Activated CD4-positive, alpha-beta T cell treated with anti-CD3 and anti-CD28 coated beads, Interleukin-2, amount 50 U/mL, for 48 hours (primary cell): Measurements from ENCODE around the gene DUOX1.

Experiments used
- DNase-seq, 2 experiments: peaks; one replicate each; pipeline ENCODE4 v3.0.0-alpha.2; 2020

Gene DUOX1

DNA sequence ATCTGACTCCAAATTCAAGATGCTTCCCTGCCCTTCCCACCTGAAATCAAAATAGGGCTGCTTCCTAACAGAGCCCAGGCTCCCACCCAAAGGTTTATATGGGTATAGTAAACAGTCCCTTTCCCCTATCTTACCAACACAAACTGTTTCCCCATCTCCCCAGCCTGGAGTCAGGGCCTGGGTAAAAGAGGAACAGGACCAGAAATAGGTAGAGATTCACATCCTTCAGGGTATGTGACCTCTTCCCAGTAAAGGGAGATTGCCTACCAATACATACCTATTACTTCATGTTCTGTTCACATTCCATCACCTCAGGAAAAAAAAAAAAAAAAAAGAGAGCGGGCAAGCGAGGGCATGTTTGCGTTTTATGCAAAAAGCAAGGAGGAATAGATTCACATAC lies 67.7 kb downstream of the DUOX1 start:
- DNase-seq = no peak

DNA sequence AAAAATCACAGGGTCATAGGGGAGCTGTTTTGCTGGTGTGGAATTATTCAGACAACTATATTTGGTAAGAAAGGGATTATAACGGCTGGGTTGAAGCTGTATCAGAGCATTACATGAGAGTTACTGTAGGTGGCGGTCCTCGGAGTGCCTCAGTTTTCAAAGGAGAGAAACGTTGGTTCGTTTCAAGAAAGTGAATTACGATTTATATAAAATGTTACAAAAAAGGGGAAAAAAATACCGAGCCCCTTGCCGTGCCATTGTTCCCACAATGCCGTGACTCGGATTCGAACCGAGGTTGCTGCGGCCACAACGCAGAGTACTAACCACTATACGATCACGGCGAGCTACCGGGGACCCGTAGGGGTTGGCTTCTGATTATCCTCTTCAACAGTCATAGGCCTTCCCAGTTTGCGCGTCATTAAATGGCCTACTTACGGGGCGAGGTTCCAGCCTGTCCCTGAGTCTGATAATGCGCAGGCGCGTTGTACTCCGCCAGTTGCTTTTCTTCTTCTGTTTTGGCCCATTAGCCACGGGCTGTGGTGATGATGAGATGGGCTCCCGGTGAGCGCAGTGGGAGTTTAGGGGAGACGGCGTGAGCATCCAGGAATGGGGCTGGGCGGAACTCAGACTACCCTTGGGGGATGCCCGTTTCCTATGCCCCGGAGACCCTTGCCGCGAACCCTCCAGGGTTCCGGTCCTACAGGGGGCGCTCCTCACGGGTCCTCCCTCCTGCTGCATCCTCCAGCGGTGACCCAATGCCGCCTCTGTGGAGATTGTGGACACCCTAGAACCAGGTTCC lies 68.7 kb downstream of the DUOX1 start:
- DNase-seq = peak; percentile 90 to 93

DNA sequence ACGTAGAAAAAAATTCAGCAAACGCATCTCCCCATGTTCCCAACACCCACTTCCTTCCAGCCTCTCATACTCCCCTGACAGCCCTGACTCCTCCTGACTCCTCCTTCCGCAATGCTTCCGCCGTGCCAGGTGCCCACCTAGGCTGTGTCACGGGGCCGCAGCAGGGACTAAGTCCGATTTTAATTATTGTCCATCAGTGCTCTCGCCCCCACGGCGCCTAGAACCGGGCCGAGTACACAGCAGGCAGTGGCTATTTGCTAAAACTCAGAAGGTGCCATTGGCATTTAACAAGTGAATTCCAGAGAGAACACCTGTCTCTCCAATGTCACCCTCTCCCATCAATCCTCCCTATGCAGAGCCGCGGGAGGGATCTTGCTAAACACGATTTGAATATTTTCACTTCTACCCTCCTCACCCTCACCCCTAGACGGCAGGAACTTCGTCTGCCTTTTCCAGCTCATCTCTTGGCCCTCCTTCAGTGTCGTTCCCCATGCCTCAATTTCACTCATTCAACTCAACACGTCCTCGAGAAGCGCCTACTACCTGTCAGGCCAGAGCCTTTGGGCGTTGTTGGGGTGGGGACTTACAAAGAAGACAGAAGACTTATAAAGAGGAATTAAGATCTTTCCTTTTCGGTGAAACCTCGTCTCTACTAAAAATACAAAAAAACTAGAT lies 69.5 kb downstream of the DUOX1 start:
- DNase-seq = peak; percentile 47 to 61

DNA sequence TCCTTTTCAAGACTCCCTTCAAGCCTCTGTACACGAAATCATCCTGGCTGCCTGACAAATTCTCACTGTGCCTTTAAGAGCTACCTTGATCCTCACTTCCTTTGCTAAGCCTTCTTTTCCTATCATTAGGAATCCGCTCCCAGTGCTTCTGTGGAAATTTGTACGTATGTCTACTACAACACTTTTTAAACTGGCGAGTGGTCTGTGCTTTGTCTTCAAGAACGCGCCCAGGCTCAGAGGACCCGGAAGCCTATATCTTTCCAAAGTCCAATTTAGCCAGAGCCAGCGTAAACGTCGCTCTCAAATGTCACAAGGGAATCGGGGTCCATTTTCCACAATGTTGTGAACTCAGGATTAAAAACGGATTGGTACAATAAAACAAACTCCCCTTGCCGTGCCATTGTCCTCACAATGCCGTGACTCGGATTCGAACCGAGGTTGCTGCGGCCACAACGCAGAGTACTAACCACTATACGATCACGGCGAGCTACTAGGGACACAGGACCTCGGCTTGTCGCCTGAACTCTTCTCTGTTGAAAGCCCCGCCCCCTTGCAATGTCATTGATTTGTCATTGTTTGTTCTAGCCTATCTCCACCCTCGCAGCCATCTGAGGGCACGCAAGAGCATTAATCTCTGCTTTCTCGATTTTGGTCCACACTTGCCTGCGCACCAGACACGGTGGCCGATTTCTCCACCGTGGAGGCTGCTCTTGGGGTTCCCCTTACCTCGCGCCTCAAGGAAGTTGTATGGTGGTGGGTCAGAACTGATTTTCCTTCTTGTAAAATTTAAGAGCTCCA lies 70.4 kb downstream of the DUOX1 start:
- peak; percentile 98 for DNase-seq

DNA sequence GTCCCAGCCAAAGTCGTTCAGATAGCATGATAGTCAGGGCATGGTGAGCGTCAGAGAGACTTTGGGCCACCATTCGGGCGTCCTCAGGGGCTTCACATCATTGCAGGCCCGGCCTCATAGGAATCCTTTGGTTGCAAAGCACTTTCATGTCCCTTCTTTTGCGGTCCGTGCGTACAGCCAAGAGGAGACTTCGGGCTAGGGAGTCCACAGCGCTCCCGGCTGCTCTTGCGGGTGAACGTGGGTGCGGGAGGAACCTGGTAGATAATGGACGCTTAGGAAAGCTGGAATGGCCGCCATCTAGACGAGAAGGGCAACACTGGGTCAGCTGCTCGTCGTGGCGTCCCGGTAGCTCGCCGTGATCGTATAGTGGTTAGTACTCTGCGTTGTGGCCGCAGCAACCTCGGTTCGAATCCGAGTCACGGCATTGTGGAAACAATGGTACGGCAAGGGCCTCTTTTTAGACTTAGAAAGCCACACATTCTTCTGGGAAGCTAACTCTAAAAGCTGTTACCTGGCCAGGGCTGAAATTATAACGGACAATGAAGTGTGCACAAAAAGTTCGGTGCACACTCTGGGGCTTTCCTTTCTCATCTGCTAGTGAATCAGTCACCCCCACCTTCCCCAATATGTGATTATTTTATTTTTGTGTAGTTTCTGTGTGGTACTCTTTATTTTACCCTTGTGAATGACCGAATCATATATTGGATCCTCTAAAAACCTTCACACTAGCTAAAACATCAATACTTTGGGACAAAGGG lies 71.2 kb downstream of the DUOX1 start:
- DNase-seq = peak; percentile 89 to 92

DNA sequence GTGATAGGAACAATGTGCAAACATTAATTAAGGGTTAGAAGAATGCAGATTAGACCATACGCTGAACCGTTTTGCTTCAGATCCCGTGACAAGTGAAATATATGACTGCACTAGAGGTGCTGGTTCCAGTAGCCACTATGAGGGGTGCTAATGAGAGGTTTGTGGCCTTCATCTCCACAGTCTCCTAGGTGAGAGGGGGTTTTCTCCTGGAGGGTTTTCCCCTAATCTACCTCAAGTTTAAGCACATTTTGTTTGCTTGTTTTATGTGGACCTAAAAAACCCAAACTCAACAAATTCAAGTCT lies 71.7 kb downstream of the DUOX1 start:
- DNase-seq = no peak

DNA sequence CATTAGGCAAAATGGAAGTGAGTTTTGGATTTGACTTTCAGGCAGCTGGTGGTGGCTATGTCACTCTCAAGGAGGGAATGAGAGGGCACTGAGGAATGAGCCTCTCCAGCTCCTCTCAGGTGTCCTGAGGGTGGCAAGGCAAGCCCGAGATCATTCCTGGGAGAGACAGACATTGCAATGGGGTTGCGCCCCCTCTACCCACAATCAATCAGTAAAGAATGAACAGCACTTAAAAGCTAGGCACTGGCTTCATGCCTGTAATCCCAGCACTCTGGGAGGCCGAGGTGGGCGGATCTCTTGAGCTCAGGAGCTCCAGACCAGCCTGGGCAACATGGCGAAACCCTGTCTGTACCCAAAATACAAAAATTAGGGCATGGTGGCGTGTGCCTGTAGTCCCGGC lies 72.1 kb downstream of the DUOX1 start:
- no peak for DNase-seq

DNA sequence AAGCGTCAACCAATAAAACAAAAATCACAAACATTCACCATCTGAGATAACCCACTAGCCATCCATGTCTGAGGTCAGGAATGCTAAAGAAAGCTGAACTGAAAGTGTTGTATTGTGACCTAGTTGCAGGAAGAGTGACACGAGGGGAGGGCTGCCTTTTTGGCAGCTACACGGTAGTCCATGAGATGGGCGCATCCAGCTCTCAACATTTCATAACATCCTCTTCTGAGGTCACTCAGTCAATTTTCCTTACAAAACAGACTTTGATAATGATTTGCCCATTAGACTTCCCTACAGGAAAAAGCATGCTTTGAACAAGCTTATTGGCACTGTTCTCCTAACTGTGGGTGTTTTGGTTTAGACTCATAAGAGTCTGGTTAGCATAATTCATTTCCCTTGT lies 73.4 kb downstream of the DUOX1 start:
- DNase-seq = no peak

DNA sequence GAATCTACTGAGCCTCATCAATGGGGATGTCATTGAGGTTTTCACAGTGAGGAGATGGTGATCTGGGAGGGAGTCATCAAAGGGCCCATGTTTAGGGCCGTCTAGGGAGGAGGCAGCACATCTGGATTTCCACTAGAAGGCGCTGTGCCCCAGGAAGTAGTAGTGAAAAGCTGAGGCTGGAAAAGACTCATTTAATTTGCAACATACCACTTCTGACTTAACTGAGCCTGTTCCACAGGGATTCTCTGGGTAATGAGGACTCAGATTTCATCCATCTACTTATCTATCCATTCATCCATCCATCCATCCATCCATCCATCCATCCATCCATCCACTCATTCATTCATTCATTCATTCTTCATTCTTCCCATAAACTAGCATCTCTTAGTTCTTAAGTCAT lies 75.4 kb downstream of the DUOX1 start:
- DNase-seq = peak; percentile 68 to 76

DNA sequence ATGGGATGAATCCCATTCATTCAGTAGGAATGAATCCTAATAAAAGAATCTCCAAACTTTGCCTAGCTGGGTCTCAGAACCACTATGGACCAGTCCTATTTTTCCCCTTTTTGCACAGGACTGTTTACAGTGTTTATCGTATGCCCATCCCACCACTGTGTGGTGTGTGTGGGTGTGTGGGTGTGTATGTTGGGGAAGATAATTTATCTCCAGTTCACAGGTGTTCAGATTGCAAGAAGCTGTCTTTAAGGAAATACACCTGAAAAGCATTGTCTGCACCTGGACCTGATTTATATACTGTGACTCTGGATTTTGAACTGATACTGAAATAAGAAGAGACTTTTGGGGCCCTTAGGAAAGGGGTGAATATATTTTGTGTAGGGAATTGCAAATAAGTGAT lies 82.7 kb downstream of the DUOX1 start:
- no peak for DNase-seq
